CD14-positive monocyte (primary cell): ENCODE results near the gene DDX31. TPM values are rescaled to one million over a fixed set of nuclear protein-coding genes. Genes with fewer than 3 reads are reported as not detected.

Experiments
- DNase-seq, 3 donors: peaks; one replicate each; pipeline ENCODE4 v3.0.0-alpha.2; 2011 to 2022
- H2AFZ ChIP-seq: 2 replicates; pipeline ENCODE4 v1.6.0; 2012; ENCODE audit warnings: mild to moderate bottlenecking, low read depth, low read length, inconsistent platforms; ENCODE audit not compliant: insufficient read depth, poor library complexity, severe bottlenecking
- H3K27ac ChIP-seq, 2 donors: 1 replicate in 1 of 2; 2 replicates in 1 of 2; pipeline ENCODE4 v1.5.1; 2012 to 2013; ENCODE audit warnings: low read length in 2 of 2, control low read depth in 1 of 2, inconsistent platforms in 1 of 2, low read depth in 1 of 2, mild to moderate bottlenecking in 1 of 2
- H3K27me3 ChIP-seq, 2 donors: one replicate each; pipeline versions ENCODE4 v1.6.0 to v1.6.1; 2011 to 2013; ENCODE audit warnings: low read length in 2 of 2; ENCODE audit not compliant: control insufficient read depth in 2 of 2, insufficient read depth in 2 of 2
- H3K36me3 ChIP-seq, 2 donors: replicated peaks in 1 of 2; 1 replicate in 1 of 2; 2 replicates in 1 of 2; pipeline versions ENCODE4 v1.5.1 to v1.6.1; 2012 to 2013; ENCODE audit warnings: low read length in 2 of 2, control low read depth in 1 of 2, inconsistent platforms in 1 of 2, mild to moderate bottlenecking in 1 of 2; ENCODE audit not compliant: insufficient read depth in 2 of 2, control insufficient read depth in 1 of 2
- H3K4me1 ChIP-seq, 2 donors: 1 replicate in 1 of 2; 2 replicates in 1 of 2; pipeline versions ENCODE4 v1.5.1 to v1.6.1; 2012 to 2013; ENCODE audit warnings: low read length in 2 of 2, control low read depth in 1 of 2, inconsistent platforms in 1 of 2, mild to moderate bottlenecking in 1 of 2, moderate library complexity in 1 of 2; ENCODE audit not compliant: insufficient read depth in 2 of 2, control insufficient read depth in 1 of 2
- H3K4me2 ChIP-seq: replicated peaks from 2 replicates; pipeline ENCODE3; 2012; ENCODE audit warnings: low read length, moderate library complexity, mild to moderate bottlenecking; ENCODE audit not compliant: poor library complexity, severe bottlenecking; ENCODE audit errors: extremely low read depth
- H3K4me3 ChIP-seq, 3 experiments: fragments of 200-600 bp in 1 of 3; sonication (generic) in 1 of 3; replicated peaks in 1 of 3; 1 replicate in 2 of 3; 2 replicates in 1 of 3; pipeline ENCODE4 v1.5.1; 2011 to 2013; ENCODE audit warnings: low read length in 3 of 3, mild to moderate bottlenecking in 3 of 3, control low read depth in 2 of 3, low read depth in 2 of 3, inconsistent platforms in 1 of 3, moderate library complexity in 1 of 3
- H3K79me2 ChIP-seq: 2 replicates; pipeline ENCODE4 v1.6.0; 2012; ENCODE audit warnings: mild to moderate bottlenecking, control low read depth, inconsistent platforms, low read length, moderate library complexity; ENCODE audit not compliant: insufficient read depth
- H3K9ac ChIP-seq: 2 replicates; pipeline ENCODE4 v1.6.0; 2017; ENCODE audit warnings: low read length, mild to moderate bottlenecking; ENCODE audit not compliant: insufficient read depth, poor library complexity, severe bottlenecking
- H3K9me3 ChIP-seq, 2 donors: replicated peaks in 1 of 2; 1 replicate in 1 of 2; 2 replicates in 1 of 2; pipeline versions ENCODE4 v1.5.1 to v1.6.1; 2012 to 2013; ENCODE audit warnings: low read length in 2 of 2, control low read depth in 1 of 2; ENCODE audit not compliant: control insufficient read depth in 1 of 2, insufficient read depth in 1 of 2
- H4K20me1 ChIP-seq: 2 replicates; pipeline ENCODE4 v1.6.0; 2012; ENCODE audit warnings: mild to moderate bottlenecking, low read length, control low read depth, moderate library complexity; ENCODE audit not compliant: insufficient read depth
- H3K27ac Mint-ChIP-seq, 7 donors: one replicate each; pipeline ENCODE4 v1.8.0; 2020; ENCODE audit warnings: mild to moderate bottlenecking in 7 of 7, mixed read lengths in 7 of 7, moderate library complexity in 6 of 7, inconsistent platforms in 2 of 7
- H3K27me3 Mint-ChIP-seq, 3 donors: one replicate each; pipeline ENCODE4 v1.8.0; 2021 to 2022; ENCODE audit warnings: low read depth in 3 of 3, mild to moderate bottlenecking in 3 of 3, mixed read lengths in 3 of 3, moderate library complexity in 3 of 3, inconsistent platforms in 1 of 3
- H3K36me3 Mint-ChIP-seq, 2 donors: one replicate each; pipeline ENCODE4 v1.8.0; 2020; ENCODE audit warnings: mixed read lengths in 2 of 2, inconsistent platforms in 1 of 2, mild to moderate bottlenecking in 1 of 2
- H3K4me1 Mint-ChIP-seq: one replicate; pipeline ENCODE4 v1.8.0; 2020; ENCODE audit warnings: mild to moderate bottlenecking, mixed read lengths
- H3K4me3 Mint-ChIP-seq, 2 donors: one replicate each; pipeline ENCODE4 v1.8.0; 2020; ENCODE audit warnings: mild to moderate bottlenecking in 2 of 2, mixed read lengths in 2 of 2, moderate library complexity in 1 of 2
- H3K9me3 Mint-ChIP-seq, 7 donors: one replicate each; pipeline ENCODE4 v1.8.0; 2020 to 2022; ENCODE audit warnings: mixed read lengths in 7 of 7, mild to moderate bottlenecking in 6 of 7, moderate library complexity in 6 of 7, inconsistent platforms in 2 of 7
- CTCF ChIP-seq: fragments of 200-600 bp; IDR thresholded peaks from one replicate; pipeline ENCODE4 v1.8.0; 2022; ENCODE audit warnings: antibody characterized with exemption, mild to moderate bottlenecking
- WGBS: methylation state at CpG from one replicate; pipeline ENCODE4 v1.1.5; 2013; ENCODE audit warnings: missing lambda C conversion rate; ENCODE audit not compliant: insufficient coverage; 5-methylcytosine and 5-hydroxymethylcytosine counted together
- intact Hi-C, 2 donors: fragments of 100-400 bp; cut with micrococcal nuclease; formaldehyde crosslinking; loops; one replicate each; pipeline versions ENCODE4 v1.15.0 to v1.15.1; 2023
- polyA plus RNA-seq, 3 donors: library from polyadenylated mRNA; depleted of rRNA in 1 of 3; unstranded in 2 of 3; stranded (reverse) in 1 of 3; fragments of 300-500 nt in 2 of 3; fragments of >200 nt in 1 of 3; fragmentation: Illumina TruSeq in 2 of 3; gene quantifications; 1 replicate in 2 of 3; 2 replicates in 1 of 3; pipeline ENCODE4 v1.2.3, GENCODE V29; 2012 to 2021

DDX31 gene
- polyA plus RNA-seq, 3 donors: 1.1 to 4.2 (median 1.5) TPM

DNA sequence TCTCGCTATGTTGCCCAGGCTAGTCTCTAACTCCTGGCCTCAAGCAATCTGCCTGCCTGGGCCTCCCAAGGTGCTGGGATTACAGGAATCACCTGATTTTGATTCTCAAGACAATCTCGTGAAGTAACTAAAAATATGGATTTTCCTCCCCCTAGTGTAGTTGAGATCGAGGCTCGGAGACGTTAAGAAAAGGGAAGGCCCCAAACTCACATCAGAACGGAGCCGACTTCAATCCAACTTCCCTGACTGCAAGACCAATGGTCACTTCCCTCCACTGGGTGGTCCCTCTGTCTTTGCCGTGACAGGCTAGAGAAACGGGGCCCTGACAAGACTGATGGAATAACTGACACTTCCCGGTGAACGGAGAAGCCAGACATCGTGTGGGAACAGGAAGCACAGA, 59.1 kb downstream of the DDX31 start:
- H3K4me3 Mint-ChIP-seq: no peak overlapping the region
- H3K27ac Mint-ChIP-seq: no peak overlapping the region
- Histone ChIP-seq H3K9me3 (no peaks in the 10 kb centered on the region), H4K20me1 (no peaks in the 10 kb centered on the region), H3K4me1 (no peaks in the 10 kb centered on the region), H3K4me3 (no peak overlapping the region), H3K4me2 (no peak overlapping the region), H3K27me3 (no peaks in the 10 kb centered on the region), H3K36me3 (peaks cover 23 to 79% of the 10 kb centered on the region in 2 donors), H3K79me2 (no peaks in the 10 kb centered on the region), H3K27ac (no peak overlapping the region), H3K9ac (no peak overlapping the region), H2AFZ (no peak overlapping the region)
- no peaks in the 10 kb centered on the region for H3K4me1 Mint-ChIP-seq
- H3K36me3 Mint-ChIP-seq: peaks cover 63 to 64% of the 10 kb centered on the region in 2 donors
- no peaks in the 10 kb centered on the region for H3K27me3 Mint-ChIP-seq
- intact Hi-C loops: no loop called here
- 95% methylated on average over 6 of the region's 12 CpGs for WGBS
- DNase-seq: no peak
- TF ChIP-seq CTCF: no peak
- H3K9me3 Mint-ChIP-seq: peaks cover 0 to 2% (median 0%) of the 10 kb centered on the region in 7 donors

GRCh38 chr9:132609829-132610228, 60.0 kb downstream of the DDX31 start:
- H3K27ac Mint-ChIP-seq: no peak overlapping the region
- Histone ChIP-seq H3K36me3 (peaks cover 23 to 74% of the 10 kb centered on the region in 2 donors), H3K27ac (no peak overlapping the region), H3K9ac (no peak overlapping the region), H3K4me3 (no peak overlapping the region), H4K20me1 (no peaks in the 10 kb centered on the region), H2AFZ (no peak overlapping the region), H3K79me2 (no peaks in the 10 kb centered on the region), H3K4me1 (no peaks in the 10 kb centered on the region), H3K9me3 (no peaks in the 10 kb centered on the region), H3K4me2 (no peak overlapping the region), H3K27me3 (no peaks in the 10 kb centered on the region)
- TF ChIP-seq CTCF: no peak
- intact Hi-C loops: no loop called here
- H3K27me3 Mint-ChIP-seq: no peaks in the 10 kb centered on the region
- DNase-seq: no peak
- peaks cover 63 to 66% of the 10 kb centered on the region in 2 donors for H3K36me3 Mint-ChIP-seq
- H3K4me1 Mint-ChIP-seq: no peaks in the 10 kb centered on the region
- peaks cover 0 to 2% (median 0%) of the 10 kb centered on the region in 7 donors for H3K9me3 Mint-ChIP-seq
- H3K4me3 Mint-ChIP-seq: no peak overlapping the region
- WGBS: 94% methylated on average over 5 of the region's 7 CpGs
